Adrenal gland (tissue), 12 donors: ENCODE data around the gene KCP. TPM values are rescaled to one million over a fixed set of nuclear protein-coding genes. Genes with fewer than 3 reads are reported as not detected.

ENCODE experiments used
- DNase-seq, 7 donors: peaks; one replicate each; pipeline ENCODE4 v3.0.0-alpha.2; 2019 to 2020
- H3K27ac ChIP-seq, 5 donors: fragments of 200-600 bp; sonication (generic) in 4 of 5; 1 replicate in 3 of 5; 2 replicates in 2 of 5; pipeline versions ENCODE4 v1.5.1 to v1.8.0; 2016 to 2020; ENCODE audit warnings: mild to moderate bottlenecking in 1 of 5
- H3K27me3 ChIP-seq: fragments of 200-600 bp; 2 replicates; pipeline ENCODE4 v1.8.0; 2021
- H3K36me3 ChIP-seq, 2 donors: fragments of 200-600 bp; replicated peaks in 1 of 2; 1 replicate in 1 of 2; 2 replicates in 1 of 2; pipeline versions ENCODE4 v1.5.1 to v1.8.0; 2018 to 2022
- H3K4me1 ChIP-seq, 2 donors: fragments of 200-600 bp; replicated peaks in 1 of 2; 1 replicate in 1 of 2; 2 replicates in 1 of 2; pipeline versions ENCODE4 v1.5.1 to v1.8.0; 2018 to 2021
- H3K4me3 ChIP-seq, 4 donors: fragments of 200-600 bp; sonication (generic) in 3 of 4; one replicate each; pipeline ENCODE4 v1.5.1; 2016 to 2018
- H3K9me3 ChIP-seq, 3 donors: fragments of 200-600 bp; sonication (generic) in 1 of 3; replicated peaks in 1 of 3; 1 replicate in 2 of 3; 2 replicates in 1 of 3; pipeline versions ENCODE4 v1.5.1 to v1.8.0; 2016 to 2021
- CTCF ChIP-seq, 6 experiments: fragments of 450-650 bp in 4 of 6; fragments of 200-600 bp in 2 of 6; sonication (generic) in 1 of 6; IDR thresholded peaks; 1 replicate in 5 of 6; 2 replicates in 1 of 6; pipeline versions ENCODE4 v1.5.1 to v1.8.0; 2016 to 2021; ENCODE audit warnings: antibody characterized with exemption in 6 of 6, mild to moderate bottlenecking in 2 of 6, moderate library complexity in 1 of 6
- POLR2A ChIP-seq, 2 donors: fragments of 450-650 bp; IDR thresholded peaks; one replicate each; pipeline ENCODE4 v1.6.1; 2017; ENCODE audit warnings: antibody characterized with exemption in 2 of 2, mild to moderate bottlenecking in 2 of 2, moderate library complexity in 1 of 2
- WGBS, 4 donors: extraction: QIAGEN DNeasy Blood & Tissue Kit in 2 of 4; methylation state at CpG; one replicate each; pipeline versions ENCODE4 v1.1.5 to v1.1.7; 2013 to 2017; 5-methylcytosine and 5-hydroxymethylcytosine counted together
- intact Hi-C, 2 donors: fragments of 100-400 bp; cut with DNase I; formaldehyde crosslinking; loops; one replicate each; pipeline versions ENCODE4 v1.14.1 to v1.15.0; 2022 to 2023
- polyA plus RNA-seq, 3 donors: library from polyadenylated mRNA; stranded (reverse); fragments of 200-250 nt in 2 of 3; fragments of 350-450 nt in 1 of 3; fragmentation: Illumina TruSeq in 1 of 3; extraction: RNeasy Lipid Tissue Mini Kit (QIAGEN cat#74804) in 1 of 3; gene quantifications; one replicate each; pipeline ENCODE4 v1.2.3, GENCODE V29; 2013 to 2014
- total RNA-seq, 9 donors: library from RNA; depleted of rRNA in 4 of 9; stranded (reverse); fragments of >200 nt in 4 of 9; fragments of 120-200 nt in 1 of 9; fragmentation: NEBNext Ultra II Directional in 1 of 9; extraction: Animal tissue kit (Norgen Biotek cat#: 25700) in 1 of 9; gene quantifications; one replicate each; pipeline versions ENCODE4 v1.1.0 to v1.2.4, GENCODE V29; 2013 to 2023
- donor health status: healthy with polysubstance abuse.
- donor health status: Bipolar disorder and iron deficiency.
- donor health status: DM: yes; HTN: yes; CAD: no.
- donor health status: DM: no; HTN: no; CAD: no.
- donor health status: DM: no; HTN: no; CAD: no.
- donor health status: DM: yes; HTN: yes; CAD: no.

KCP gene
- total and polyA plus RNA-seq, 12 donors, result 0.11 to 8.0 (median 0.37) TPM; not detected in 3

GRCh38 chr7:128827971-128828711 lies 82.4 kb downstream of the KCP start:
- peaks cover 22% of the 10 kb centered on the region for H3K27me3 ChIP-seq
- peaks cover 6 to 12% of the 10 kb centered on the region in 2 donors for H3K4me1 ChIP-seq
- no peak for TF ChIP-seq POLR2A (IDR thresholded peaks at IDR 0.05)
- no peak for TF ChIP-seq CTCF (IDR thresholded peaks at IDR 0.05)
- WGBS, 4 donors, result 84 to 87% (median 85%) methylated on average over 8 to 10 of the region's 10 CpGs
- intact Hi-C loops, result no loop called here
- H3K27ac ChIP-seq, result no peak overlapping the region
- no peaks in the 10 kb centered on the region for H3K9me3 ChIP-seq
- no peaks in the 10 kb centered on the region for H3K36me3 ChIP-seq
- H3K4me3 ChIP-seq, result no peak overlapping the region
- no peak for DNase-seq

- Histone ChIP-seq H3K36me3 (no peaks in the 10 kb centered on the region), H3K4me3 (no peak overlapping the region), H3K4me1 (peaks cover 6 to 12% of the 10 kb centered on the region in 2 donors), H3K27ac (no peak overlapping the region), H3K27me3 (peaks cover 22% of the 10 kb centered on the region), H3K9me3 (no peaks in the 10 kb centered on the region)
- intact Hi-C loops, result no loop called here
- DNase-seq, result peak in 3 of 7 donors; percentile 32 to 42 (median 39)
- 81 to 93% (median 87%) methylated on average over 4 to 17 of the region's 17 CpGs for WGBS, 4 donors
- TF ChIP-seq CTCF (IDR thresholded peaks at IDR 0.05) (no peak), POLR2A (IDR thresholded peaks at IDR 0.05) (no peak)
Measured at GRCh38 chr7:128827248-128827958, 83.1 kb downstream of the KCP start.

- Histone ChIP-seq H3K4me3 (no peak overlapping the region), H3K4me1 (peaks cover 6 to 12% of the 10 kb centered on the region in 2 donors), H3K9me3 (no peaks in the 10 kb centered on the region), H3K27me3 (peaks cover 18% of the 10 kb centered on the region), H3K36me3 (no peaks in the 10 kb centered on the region), H3K27ac (no peak overlapping the region)
- TF ChIP-seq POLR2A (IDR thresholded peaks at IDR 0.05), result no peak
- TF ChIP-seq CTCF (IDR thresholded peaks at IDR 0.05), result no peak
- WGBS, 4 donors, result 63 to 83% (median 78%) methylated on average over 1 of the region's 1 CpG
- no peak for DNase-seq
- intact Hi-C loops, result no loop called here
Measured at GRCh38 chr7:128826916-128827247, 83.6 kb downstream of the KCP start.

Other genes with a start within 250 kb of the KCP start
- 1 to 10 TPM in 7 of 9 donors, under 1 TPM in 2; 0.28 to 3.8 (median 2.0) TPM for gene GARIN1A, start 238.4 kb downstream of the KCP start, total RNA-seq
- 1 to 10 TPM; 2.1 to 6.4 (median 4.8) TPM for gene GARIN1A, start 238.4 kb downstream of the KCP start, polyA plus RNA-seq
- 100 to 1,000 TPM in 3 of 9 donors, 10 to 100 TPM in 6; 56.7 to 153 (median 87.6) TPM for gene CALU, start 171.3 kb downstream of the KCP start, total RNA-seq
- gene CALU, start 171.3 kb downstream of the KCP start, polyA plus RNA-seq, result 100 to 1,000 TPM in 1 of 3 donors, 10 to 100 TPM in 2; 16.0 to 199 (median 27.1) TPM
- not detected for gene OPN1SW, start 134.9 kb downstream of the KCP start, total RNA-seq
- not detected for gene OPN1SW, start 134.9 kb downstream of the KCP start, polyA plus RNA-seq
- 1 to 10 TPM in 8 of 9 donors, under 1 TPM in 1; 0.35 to 6.2 (median 3.9) TPM for gene CCDC136, start 118.7 kb downstream of the KCP start, total RNA-seq
- gene CCDC136, start 118.7 kb downstream of the KCP start, polyA plus RNA-seq, result 10 to 100 TPM in 1 of 3 donors, 1 to 10 TPM in 2; 4.0 to 10.9 (median 5.3) TPM
- 1 to 10 TPM in 8 of 9 donors, under 1 TPM in 1; 0.90 to 7.3 (median 2.7) TPM for gene FLNC, start 80.3 kb downstream of the KCP start, total RNA-seq
- gene FLNC, start 80.3 kb downstream of the KCP start, polyA plus RNA-seq, result 1 to 10 TPM in 2 of 3 donors, under 1 TPM in 1; 0.66 to 2.3 (median 1.8) TPM
- 100 to 1,000 TPM in 8 of 9 donors, 10 to 100 TPM in 1; 94.6 to 215 (median 157) TPM for gene ATP6V1F, start 47.9 kb downstream of the KCP start, total RNA-seq
- gene ATP6V1F, start 47.9 kb downstream of the KCP start, polyA plus RNA-seq, result 100 to 1,000 TPM; 200 to 334 (median 226) TPM
- 10 to 100 TPM in 6 of 9 donors, 1 to 10 TPM in 2, under 1 TPM in 1; 0.83 to 25.9 (median 11.2) TPM for gene IRF5, start 27.2 kb upstream of the KCP start, total RNA-seq
- 10 to 100 TPM in 1 of 3 donors, 1 to 10 TPM in 2; 1.9 to 16.7 (median 8.1) TPM for gene IRF5, start 27.2 kb upstream of the KCP start, polyA plus RNA-seq
- gene TNPO3, start 144.4 kb upstream of the KCP start, total RNA-seq, result 10 to 100 TPM; 31.2 to 61.1 (median 43.8) TPM
- 10 to 100 TPM; 10.6 to 56.0 (median 12.3) TPM for gene TNPO3, start 144.4 kb upstream of the KCP start, polyA plus RNA-seq
- 10 to 100 TPM in 6 of 9 donors, 1 to 10 TPM in 3; 1.8 to 20.0 (median 11.7) TPM for gene TSPAN33, start 234.0 kb upstream of the KCP start, total RNA-seq
- 1 to 10 TPM; 3.6 to 8.4 (median 6.5) TPM for gene TSPAN33, start 234.0 kb upstream of the KCP start, polyA plus RNA-seq